Esophagus squamous epithelium (tissue), 4 donors: Measurements from ENCODE around the gene CHID1.

Source experiments
- POLR2A ChIP-seq, 4 donors: fragments of 450-650 bp; IDR thresholded peaks; one replicate each; pipeline ENCODE4 v1.6.1; 2017; ENCODE audit warnings: antibody characterized with exemption in 4 of 4, mild to moderate bottlenecking in 4 of 4, moderate library complexity in 3 of 4
- TF ChIP-seq, protein P1 (sequence below), 6 experiments: fragments of 450-650 bp in 4 of 6; fragments of 200-600 bp in 2 of 6; sonication (generic) in 2 of 6; IDR thresholded peaks; one replicate each; pipeline ENCODE4 v1.5.1; 2016 to 2019; ENCODE audit warnings: antibody characterized with exemption in 6 of 6, mild to moderate bottlenecking in 4 of 6, moderate library complexity in 4 of 6

DNA sequence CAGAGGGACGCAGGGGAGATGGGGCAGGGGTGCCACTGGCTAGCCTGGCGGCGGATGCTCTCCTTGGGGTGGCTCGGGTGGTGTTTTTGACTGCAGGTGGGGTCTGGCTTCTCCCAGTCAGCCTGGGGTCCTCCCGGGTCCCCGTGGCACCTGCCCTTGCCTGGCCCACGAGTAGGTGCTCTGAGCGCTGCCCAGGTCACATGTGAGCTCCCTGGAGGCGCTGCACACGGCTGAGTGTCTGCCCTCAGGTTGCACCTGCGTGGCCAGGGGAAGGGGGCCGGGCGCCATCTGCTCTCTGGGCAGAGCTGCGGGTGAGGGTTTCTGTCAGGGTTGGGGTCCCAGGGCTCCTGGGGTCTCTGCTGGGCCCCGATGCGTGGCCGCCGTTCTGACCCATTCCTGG is 62.7 kb downstream of the CHID1 start:
- no peak for TF ChIP-seq POLR2A (IDR thresholded peaks at IDR 0.05)
- TF ChIP-seq, protein P1, sequence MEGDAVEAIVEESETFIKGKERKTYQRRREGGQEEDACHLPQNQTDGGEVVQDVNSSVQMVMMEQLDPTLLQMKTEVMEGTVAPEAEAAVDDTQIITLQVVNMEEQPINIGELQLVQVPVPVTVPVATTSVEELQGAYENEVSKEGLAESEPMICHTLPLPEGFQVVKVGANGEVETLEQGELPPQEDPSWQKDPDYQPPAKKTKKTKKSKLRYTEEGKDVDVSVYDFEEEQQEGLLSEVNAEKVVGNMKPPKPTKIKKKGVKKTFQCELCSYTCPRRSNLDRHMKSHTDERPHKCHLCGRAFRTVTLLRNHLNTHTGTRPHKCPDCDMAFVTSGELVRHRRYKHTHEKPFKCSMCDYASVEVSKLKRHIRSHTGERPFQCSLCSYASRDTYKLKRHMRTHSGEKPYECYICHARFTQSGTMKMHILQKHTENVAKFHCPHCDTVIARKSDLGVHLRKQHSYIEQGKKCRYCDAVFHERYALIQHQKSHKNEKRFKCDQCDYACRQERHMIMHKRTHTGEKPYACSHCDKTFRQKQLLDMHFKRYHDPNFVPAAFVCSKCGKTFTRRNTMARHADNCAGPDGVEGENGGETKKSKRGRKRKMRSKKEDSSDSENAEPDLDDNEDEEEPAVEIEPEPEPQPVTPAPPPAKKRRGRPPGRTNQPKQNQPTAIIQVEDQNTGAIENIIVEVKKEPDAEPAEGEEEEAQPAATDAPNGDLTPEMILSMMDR (IDR thresholded peaks at IDR 0.05): no peak
